Measurements from ENCODE around the gene RGS17.

RGS17 gene

GRCh38 chr6:153102605-153103318 is 28.3 kb downstream of the RGS17 start:
- Mint-ChIP-seq H3K27ac (no peak overlapping the region), H3K4me3 (no peak overlapping the region), H3K36me3 (ENCODE audit: low read depth) (no peaks in the 10 kb centered on the region), H3K9me3 (no peaks in the 10 kb centered on the region), H3K4me1 (no peaks in the 10 kb centered on the region), H3K27me3 (ENCODE audit: low read depth) (no peaks in the 10 kb centered on the region)
- no peak for TF ChIP-seq CTCF (IDR thresholded peaks at IDR 0.05; ENCODE audit: unreplicated experiment in 3 of 3)

- H3K4me1 Mint-ChIP-seq: no peaks in the 10 kb centered on the region
- H3K27ac Mint-ChIP-seq: no peak overlapping the region
- H3K36me3 Mint-ChIP-seq (ENCODE audit: low read depth): no peaks in the 10 kb centered on the region
- no peaks in the 10 kb centered on the region for H3K27me3 Mint-ChIP-seq (ENCODE audit: low read depth)
- TF ChIP-seq CTCF (IDR thresholded peaks at IDR 0.05; ENCODE audit: unreplicated experiment in 3 of 3): no peak
- no peak overlapping the region for H3K4me3 Mint-ChIP-seq
- no peaks in the 10 kb centered on the region for H3K9me3 Mint-ChIP-seq
These were observed 29.6 kb downstream of the RGS17 start for GRCh38 chr6:153101461-153101860.

- Mint-ChIP-seq H3K36me3 (ENCODE audit: low read depth) (no peaks in the 10 kb centered on the region), H3K27me3 (ENCODE audit: low read depth) (no peaks in the 10 kb centered on the region), H3K4me1 (no peaks in the 10 kb centered on the region), H3K4me3 (no peak overlapping the region), H3K9me3 (no peaks in the 10 kb centered on the region), H3K27ac (no peak overlapping the region)
- no peak for TF ChIP-seq CTCF (IDR thresholded peaks at IDR 0.05; ENCODE audit: unreplicated experiment in 3 of 3)
These were observed 31.4 kb downstream of the RGS17 start for GRCh38 chr6:153099636-153100035.

GRCh38 chr6:153096792-153097191 is 34.3 kb downstream of the RGS17 start:
- no peaks in the 10 kb centered on the region for H3K36me3 Mint-ChIP-seq (ENCODE audit: low read depth)
- H3K4me1 Mint-ChIP-seq: no peaks in the 10 kb centered on the region
- H3K9me3 Mint-ChIP-seq: no peaks in the 10 kb centered on the region
- TF ChIP-seq CTCF (IDR thresholded peaks at IDR 0.05; ENCODE audit: unreplicated experiment in 3 of 3): no peak
- H3K27ac Mint-ChIP-seq: no peak overlapping the region
- H3K4me3 Mint-ChIP-seq: no peak overlapping the region
- no peaks in the 10 kb centered on the region for H3K27me3 Mint-ChIP-seq (ENCODE audit: low read depth)

GRCh38 chr6:153096031-153096430 is 35.1 kb downstream of the RGS17 start:
- Mint-ChIP-seq H3K36me3 (ENCODE audit: low read depth) (no peaks in the 10 kb centered on the region), H3K27ac (no peak overlapping the region), H3K4me3 (no peak overlapping the region), H3K27me3 (ENCODE audit: low read depth) (no peaks in the 10 kb centered on the region), H3K4me1 (no peaks in the 10 kb centered on the region), H3K9me3 (no peaks in the 10 kb centered on the region)
- TF ChIP-seq CTCF (IDR thresholded peaks at IDR 0.05; ENCODE audit: unreplicated experiment in 3 of 3): no peak

All from nephron (organoid).